B cell (primary cell): ENCODE results near the gene DENND4C.

Experiments used
- EZH2 ChIP-seq: IDR thresholded peaks from 2 replicates; pipeline ENCODE4 v1.6.1; 2012; ENCODE audit warnings: borderline replicate concordance, low read depth, mild to moderate bottlenecking, moderate library complexity, low read length; ENCODE audit not compliant: insufficient read depth, poor library complexity, severe bottlenecking
- TF ChIP-seq, protein P1 (sequence below): fragments of 200-600 bp; IDR thresholded peaks from one replicate; pipeline ENCODE4 v1.8.0; 2022; ENCODE audit warnings: antibody characterized with exemption, mild to moderate bottlenecking

DNA sequence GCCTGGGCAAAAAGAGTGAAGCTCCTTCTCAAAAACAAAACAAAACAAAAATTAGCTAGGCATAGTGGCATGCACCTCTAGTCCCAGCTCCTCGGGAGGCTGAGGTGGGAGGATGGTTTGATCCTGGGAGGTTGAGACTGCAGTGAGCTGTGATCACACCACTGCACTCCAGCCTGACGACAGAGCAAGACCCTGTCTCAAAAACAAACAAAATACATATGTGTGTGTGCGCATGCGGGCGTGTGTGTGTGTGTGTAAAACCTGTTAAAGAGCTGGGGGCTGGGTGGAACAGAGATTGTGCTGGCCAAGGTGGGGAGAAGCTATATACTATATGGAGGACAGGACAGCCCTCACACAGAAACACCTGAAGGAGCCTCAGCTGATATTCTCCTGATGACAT is 27.4 kb upstream of the DENND4C start:
- no peak for TF ChIP-seq EZH2
- TF ChIP-seq, protein P1, sequence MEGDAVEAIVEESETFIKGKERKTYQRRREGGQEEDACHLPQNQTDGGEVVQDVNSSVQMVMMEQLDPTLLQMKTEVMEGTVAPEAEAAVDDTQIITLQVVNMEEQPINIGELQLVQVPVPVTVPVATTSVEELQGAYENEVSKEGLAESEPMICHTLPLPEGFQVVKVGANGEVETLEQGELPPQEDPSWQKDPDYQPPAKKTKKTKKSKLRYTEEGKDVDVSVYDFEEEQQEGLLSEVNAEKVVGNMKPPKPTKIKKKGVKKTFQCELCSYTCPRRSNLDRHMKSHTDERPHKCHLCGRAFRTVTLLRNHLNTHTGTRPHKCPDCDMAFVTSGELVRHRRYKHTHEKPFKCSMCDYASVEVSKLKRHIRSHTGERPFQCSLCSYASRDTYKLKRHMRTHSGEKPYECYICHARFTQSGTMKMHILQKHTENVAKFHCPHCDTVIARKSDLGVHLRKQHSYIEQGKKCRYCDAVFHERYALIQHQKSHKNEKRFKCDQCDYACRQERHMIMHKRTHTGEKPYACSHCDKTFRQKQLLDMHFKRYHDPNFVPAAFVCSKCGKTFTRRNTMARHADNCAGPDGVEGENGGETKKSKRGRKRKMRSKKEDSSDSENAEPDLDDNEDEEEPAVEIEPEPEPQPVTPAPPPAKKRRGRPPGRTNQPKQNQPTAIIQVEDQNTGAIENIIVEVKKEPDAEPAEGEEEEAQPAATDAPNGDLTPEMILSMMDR: no peak
